Measurements from ENCODE around the gene RELL1. TPM values are rescaled to one million over a fixed set of nuclear protein-coding genes. Genes with fewer than 3 reads are reported as not detected.

The RELL1 gene
- total RNA-seq, 4 donors from 2014 or later: 65.4 to 158 (median 82.5) TPM

DNA sequence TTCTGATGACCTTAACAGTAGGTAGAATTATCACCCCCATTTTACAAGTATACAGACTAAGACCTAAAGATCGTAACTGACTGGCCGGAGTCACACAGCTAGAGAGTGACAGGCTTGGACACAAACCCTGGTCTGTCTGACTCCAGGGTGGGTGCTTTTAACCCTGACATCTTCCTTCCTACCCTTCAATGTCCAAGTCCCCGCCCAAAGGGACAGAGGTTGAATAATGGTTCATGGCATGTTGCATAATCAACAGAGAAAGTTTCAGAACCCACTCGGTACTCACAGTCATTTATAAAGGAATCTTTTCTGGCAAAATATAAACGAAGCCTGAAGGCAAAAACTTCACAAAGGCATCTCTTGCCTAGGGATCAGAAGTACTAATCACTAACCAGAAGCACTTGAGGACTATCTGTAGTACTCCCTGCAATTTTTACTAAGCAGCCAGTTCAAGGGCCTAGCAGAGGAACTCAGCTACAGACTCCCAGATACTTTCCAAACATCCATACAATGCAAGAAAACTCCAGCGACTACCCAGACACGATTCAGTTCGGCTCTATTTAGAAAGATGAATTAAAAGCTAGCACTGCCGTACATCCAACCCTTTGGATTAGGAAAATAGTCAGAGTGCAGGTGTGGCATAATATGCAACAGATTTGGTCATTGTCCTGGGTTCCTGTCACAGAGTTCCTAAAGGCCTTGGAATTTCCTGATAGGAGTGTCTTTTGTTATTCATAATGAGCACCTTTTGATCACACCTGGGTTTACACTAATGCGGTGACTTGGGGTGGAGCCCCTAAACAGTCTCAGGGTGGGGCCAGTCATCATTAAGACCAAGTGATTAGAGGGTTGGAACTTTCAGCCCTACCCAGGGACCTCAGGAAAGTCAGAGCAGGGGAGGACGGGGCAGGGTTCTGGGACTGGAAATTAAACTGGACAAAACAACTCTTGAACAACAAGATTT, 44.0 kb downstream of the RELL1 start:
- TF ChIP-seq, protein P1, sequence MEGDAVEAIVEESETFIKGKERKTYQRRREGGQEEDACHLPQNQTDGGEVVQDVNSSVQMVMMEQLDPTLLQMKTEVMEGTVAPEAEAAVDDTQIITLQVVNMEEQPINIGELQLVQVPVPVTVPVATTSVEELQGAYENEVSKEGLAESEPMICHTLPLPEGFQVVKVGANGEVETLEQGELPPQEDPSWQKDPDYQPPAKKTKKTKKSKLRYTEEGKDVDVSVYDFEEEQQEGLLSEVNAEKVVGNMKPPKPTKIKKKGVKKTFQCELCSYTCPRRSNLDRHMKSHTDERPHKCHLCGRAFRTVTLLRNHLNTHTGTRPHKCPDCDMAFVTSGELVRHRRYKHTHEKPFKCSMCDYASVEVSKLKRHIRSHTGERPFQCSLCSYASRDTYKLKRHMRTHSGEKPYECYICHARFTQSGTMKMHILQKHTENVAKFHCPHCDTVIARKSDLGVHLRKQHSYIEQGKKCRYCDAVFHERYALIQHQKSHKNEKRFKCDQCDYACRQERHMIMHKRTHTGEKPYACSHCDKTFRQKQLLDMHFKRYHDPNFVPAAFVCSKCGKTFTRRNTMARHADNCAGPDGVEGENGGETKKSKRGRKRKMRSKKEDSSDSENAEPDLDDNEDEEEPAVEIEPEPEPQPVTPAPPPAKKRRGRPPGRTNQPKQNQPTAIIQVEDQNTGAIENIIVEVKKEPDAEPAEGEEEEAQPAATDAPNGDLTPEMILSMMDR (IDR thresholded peaks at IDR 0.05): no peak
- DNase-seq (ENCODE audit: low spot score) (no peak), ATAC-seq (ENCODE audit: low FRiP score) (no peak)

DNA sequence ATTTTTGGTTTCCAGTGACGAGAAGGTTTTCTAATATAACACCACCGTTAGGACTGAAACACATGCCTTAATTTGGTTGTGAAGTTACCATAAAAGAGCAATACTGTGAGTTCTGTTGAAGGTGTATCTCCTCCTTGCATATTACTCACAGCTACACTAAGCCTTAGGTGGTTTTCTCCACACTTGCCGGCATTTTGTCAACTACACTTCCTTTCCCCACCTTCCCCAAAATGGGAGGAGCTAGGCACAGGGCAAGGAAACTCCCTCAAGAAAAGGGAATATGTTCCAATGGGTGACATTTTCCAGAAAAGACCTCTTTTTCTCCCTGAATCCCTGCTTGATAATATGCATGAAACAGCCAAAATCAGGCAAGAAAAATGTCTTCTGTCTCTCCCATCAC, 44.8 kb downstream of the RELL1 start:
- TF ChIP-seq, protein P1 (IDR thresholded peaks at IDR 0.05): no peak
- no peak for ATAC-seq (ENCODE audit: low FRiP score)
- no peak for DNase-seq (ENCODE audit: low spot score)

DNA sequence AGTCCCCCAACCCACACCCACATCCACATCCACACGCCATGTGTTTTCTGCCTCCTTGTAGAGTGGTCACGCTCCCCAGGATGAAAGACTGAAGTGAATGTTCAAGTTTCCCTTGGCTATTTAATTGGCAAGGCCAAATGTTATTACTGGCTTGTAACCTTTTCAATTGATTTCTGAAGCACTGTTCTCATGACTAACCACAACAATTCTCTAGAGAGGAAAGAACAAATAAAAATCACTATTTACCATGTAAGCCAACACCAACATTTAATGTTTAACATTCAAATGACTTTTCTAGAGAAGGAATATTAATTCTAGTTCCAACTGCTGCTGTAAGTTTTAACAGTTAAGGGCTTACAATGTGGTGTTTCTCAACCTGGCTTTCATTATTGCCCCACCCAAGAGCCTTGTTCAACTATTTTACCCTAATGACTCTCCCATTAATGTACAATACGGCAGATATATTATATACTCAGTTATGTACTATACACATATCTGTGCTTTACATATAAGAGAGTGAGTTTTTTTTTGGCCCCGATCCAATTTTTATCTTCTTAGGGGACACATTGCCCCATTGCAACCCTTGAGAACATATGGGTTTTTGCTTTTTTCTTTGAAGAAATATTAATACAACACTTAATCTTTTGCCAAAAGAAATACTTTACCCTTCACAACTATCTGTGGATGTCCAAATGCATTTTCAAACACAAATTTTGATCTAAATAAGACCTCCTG, 46.5 kb downstream of the RELL1 start:
- ATAC-seq (ENCODE audit: low FRiP score): no peak
- no peak for DNase-seq (ENCODE audit: low spot score)
- TF ChIP-seq, protein P1 (IDR thresholded peaks at IDR 0.05): no peak

DNA sequence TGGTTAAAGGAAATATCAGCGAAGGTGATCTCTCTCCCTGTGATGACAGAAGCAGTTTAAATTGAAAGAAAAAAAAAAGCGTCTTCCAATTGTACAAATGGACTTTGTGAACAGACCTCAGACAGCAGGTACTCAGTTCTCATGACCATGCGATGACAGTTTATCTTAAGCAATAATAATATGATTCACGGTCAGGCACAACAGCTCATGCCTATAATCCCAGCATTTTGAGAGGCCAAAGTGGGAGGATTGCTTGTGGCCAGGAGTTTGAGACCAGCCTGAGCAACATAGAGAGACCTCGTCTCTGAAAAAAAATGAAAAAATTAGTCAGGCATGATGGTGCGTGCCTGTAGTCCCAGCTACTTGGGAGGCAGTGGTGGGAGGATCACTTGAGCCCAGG, 51.0 kb downstream of the RELL1 start:
- no peak for DNase-seq (ENCODE audit: low spot score)
- TF ChIP-seq, protein P1 (IDR thresholded peaks at IDR 0.05): no peak
- ATAC-seq (ENCODE audit: low FRiP score): no peak

DNA sequence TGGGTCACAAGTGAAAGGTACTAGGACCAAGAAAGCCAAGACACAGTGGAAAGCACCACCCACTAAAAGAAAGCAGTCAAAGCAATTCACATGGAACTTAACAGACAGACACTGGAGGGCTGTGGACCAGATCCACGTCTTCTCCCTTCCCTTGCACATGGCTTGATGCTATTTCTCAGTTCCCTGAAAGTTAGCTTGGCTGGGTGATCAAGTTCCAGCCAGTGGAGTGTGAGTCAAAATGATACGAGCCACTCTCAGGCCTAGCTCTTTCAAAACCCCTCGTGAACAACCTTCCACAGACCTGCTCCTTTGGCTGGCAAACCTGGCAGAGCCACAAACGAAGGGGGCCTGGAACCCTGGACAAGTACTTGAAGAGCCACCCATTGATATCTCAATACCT, 52.0 kb downstream of the RELL1 start:
- no peak for DNase-seq (ENCODE audit: low spot score)
- TF ChIP-seq, protein P1 (IDR thresholded peaks at IDR 0.05): no peak
- no peak for ATAC-seq (ENCODE audit: low FRiP score)

DNA sequence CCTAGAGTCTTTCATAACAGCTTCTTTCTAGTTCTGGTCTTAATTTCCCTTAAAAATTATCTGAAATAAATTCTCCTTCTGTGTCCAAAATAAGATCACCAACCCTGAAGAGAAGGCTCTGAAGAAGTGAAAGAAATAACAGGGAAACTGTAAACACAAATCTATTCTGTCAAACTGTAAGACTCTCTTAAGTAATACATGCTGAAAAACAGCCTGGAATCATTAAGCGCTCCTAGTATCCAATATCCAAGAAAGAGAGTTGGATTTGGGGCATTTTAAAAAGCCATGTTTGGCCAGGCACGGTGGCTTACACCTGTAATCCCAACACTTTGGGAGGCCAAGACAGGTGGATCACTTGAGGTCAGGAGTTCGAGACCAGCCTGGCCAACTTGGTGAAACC, 53.3 kb downstream of the RELL1 start:
- DNase-seq (ENCODE audit: low spot score): no peak
- TF ChIP-seq, protein P1 (IDR thresholded peaks at IDR 0.05): no peak
- ATAC-seq (ENCODE audit: low FRiP score): no peak
